GM18505 (cell line): Measurements from ENCODE around the gene LSAMP.
"Not testable (repeated sequence)": the region's sequence is repeated elsewhere in the genome, so short reads cannot be mapped to it uniquely, and the experiment has no call there.

Experiments
- ATAC-seq: cut with Tn5 transposase; IDR thresholded peaks from one replicate; pipeline ENCODE4 v1.9.1; 2021; ENCODE audit not compliant: unreplicated experiment
- POLR2A ChIP-seq: IDR thresholded peaks from 4 replicates; pipeline ENCODE4 v1.6.1; 2011; ENCODE audit warnings: borderline replicate concordance; ENCODE audit not compliant: insufficient read depth, insufficient read length; ENCODE audit errors: extremely low read depth

LSAMP gene

DNA sequence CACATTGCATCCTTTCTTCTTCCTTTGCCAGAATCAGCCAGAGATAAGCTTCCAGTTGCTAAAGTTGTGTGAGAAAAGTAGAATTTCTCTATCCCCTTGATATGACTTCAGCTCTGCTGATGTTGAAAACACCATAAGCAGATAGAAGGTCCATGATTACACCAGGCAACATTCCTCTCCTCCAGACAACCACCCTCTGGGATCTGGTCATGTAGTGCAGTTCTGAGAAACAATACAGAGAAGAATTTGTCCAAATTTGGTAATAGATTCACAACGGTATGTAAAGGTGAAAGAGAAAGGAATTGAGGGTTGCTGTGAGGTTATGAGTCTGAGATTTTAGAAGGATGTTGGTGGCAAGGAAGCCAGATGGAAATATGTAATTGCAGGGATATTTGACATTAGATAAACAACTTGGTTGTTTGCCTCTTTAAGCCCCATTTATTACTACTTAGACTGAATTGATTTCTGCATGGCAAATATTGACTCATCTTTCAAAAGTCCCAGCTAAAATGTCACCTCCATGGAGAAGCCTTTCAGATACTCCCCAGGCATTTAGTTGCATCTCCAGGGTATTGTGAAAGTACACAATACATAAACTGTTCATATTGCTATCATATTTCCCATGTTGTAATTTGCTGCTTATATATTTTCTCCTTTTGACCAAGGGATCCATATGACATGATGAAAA, 687.1 kb downstream of the LSAMP start:
- no peak for TF ChIP-seq POLR2A
- ATAC-seq, result no peak

DNA sequence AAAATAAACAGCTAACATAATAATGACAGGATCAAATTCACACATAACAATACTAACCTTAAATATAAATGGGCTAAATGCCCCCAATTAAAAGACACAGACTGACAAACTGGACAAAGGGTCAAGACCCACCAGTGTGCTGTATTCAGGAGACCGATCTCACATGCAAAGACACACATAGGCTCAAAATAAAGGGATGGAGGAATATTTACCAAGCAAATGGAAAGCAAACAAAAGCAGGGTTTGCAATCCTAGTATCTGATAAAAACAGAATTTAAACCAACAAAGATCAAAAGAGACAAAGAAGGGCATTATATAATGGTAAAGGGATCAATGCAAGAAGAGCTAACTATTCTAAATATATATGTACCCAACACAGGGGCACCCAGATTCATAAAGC, 692.3 kb downstream of the LSAMP start:
- ATAC-seq, result not testable (repeated sequence)
